Cardiac muscle cell (in vitro differentiated cells and primary cell): Measurements from ENCODE around the gene TMEM9B. TPM values are rescaled to one million over a fixed set of nuclear protein-coding genes. Genes with fewer than 3 reads are reported as not detected.

Experiments
- DNase-seq, 2 donors: peaks; one replicate each; pipeline versions ENCODE4 v3.0.0 to v3.0.0-alpha.2; 2010 to 2017; ENCODE audit warnings: low read depth in 1 of 2, low spot score in 1 of 2
- H3K27ac ChIP-seq: fragments of 200-600 bp; sonication (generic); 2 replicates; pipeline ENCODE4 v1.5.1; 2016
- H3K27me3 ChIP-seq: fragments of 200-600 bp; sonication (generic); 2 replicates; pipeline ENCODE4 v1.6.0; 2016; ENCODE audit warnings: control low read depth
- H3K36me3 ChIP-seq: fragments of 200-600 bp; sonication (generic); 2 replicates; pipeline ENCODE4 v1.5.1; 2016; ENCODE audit warnings: control low read depth
- H3K4me1 ChIP-seq: fragments of 200-600 bp; sonication (generic); 2 replicates; pipeline ENCODE4 v1.8.1; 2017; ENCODE audit warnings: low read depth, mild to moderate bottlenecking, mixed run types
- H3K4me3 ChIP-seq: fragments of 200-600 bp; sonication (generic); 2 replicates; pipeline ENCODE4 v1.5.1; 2016; ENCODE audit warnings: mild to moderate bottlenecking
- H3K9me3 ChIP-seq: fragments of 200-600 bp; sonication (generic); 2 replicates; pipeline ENCODE4 v1.5.1; 2017; ENCODE audit warnings: low read depth, mild to moderate bottlenecking, control low read depth
- polyA plus RNA-seq: library from polyadenylated mRNA; unstranded; fragments of >200 nt; fragmentation: Nextera tagmentation; extraction: Ambion mirVana; gene quantifications from 2 replicates; pipeline ENCODE4 v1.2.1, GENCODE V29; 2016
- total RNA-seq: library from RNA; depleted of rRNA; stranded (reverse); fragments of >200 nt; gene quantifications from 2 replicates; pipeline ENCODE4 v1.2.3, GENCODE V29; 2016
- TF ChIP-seq, protein P1 (sequence below): IDR thresholded peaks from 2 replicates; pipeline ENCODE4 v1.5.1; 2012; ENCODE audit warnings: low read depth, mild to moderate bottlenecking, low read length

Gene TMEM9B
- total and polyA plus RNA-seq, 2 experiments from 2014 or later = 15.4 to 39.4 TPM

DNA sequence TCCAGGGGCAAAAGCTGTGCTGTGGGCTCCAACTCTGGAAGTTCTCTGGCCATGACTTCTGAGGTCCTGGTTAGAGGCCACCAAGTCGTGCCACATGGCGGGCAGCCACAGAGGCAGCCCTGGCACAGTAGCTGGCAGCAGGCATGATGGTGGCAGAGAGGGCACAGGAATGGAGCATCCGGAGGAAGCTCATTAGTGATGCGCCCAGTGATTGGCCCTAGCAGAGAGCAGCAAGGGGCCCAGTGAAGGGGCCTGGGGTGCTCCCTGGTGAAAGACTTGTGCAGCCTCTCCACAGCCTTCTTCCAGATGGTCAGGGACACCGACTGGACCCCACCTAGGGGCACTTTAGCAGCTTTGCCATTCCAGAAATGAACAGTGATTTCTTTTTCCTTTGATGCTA lies 38.5 kb downstream of the TMEM9B start:
- no peaks in the 10 kb centered on the region for H3K9me3 ChIP-seq
- H3K27me3 ChIP-seq = no peaks in the 10 kb centered on the region
- H3K4me3 ChIP-seq = no peak overlapping the region
- DNase-seq = no peak
- H3K27ac ChIP-seq = no peak overlapping the region
- H3K36me3 ChIP-seq = peaks cover 5% of the 10 kb centered on the region
- TF ChIP-seq, protein P1, sequence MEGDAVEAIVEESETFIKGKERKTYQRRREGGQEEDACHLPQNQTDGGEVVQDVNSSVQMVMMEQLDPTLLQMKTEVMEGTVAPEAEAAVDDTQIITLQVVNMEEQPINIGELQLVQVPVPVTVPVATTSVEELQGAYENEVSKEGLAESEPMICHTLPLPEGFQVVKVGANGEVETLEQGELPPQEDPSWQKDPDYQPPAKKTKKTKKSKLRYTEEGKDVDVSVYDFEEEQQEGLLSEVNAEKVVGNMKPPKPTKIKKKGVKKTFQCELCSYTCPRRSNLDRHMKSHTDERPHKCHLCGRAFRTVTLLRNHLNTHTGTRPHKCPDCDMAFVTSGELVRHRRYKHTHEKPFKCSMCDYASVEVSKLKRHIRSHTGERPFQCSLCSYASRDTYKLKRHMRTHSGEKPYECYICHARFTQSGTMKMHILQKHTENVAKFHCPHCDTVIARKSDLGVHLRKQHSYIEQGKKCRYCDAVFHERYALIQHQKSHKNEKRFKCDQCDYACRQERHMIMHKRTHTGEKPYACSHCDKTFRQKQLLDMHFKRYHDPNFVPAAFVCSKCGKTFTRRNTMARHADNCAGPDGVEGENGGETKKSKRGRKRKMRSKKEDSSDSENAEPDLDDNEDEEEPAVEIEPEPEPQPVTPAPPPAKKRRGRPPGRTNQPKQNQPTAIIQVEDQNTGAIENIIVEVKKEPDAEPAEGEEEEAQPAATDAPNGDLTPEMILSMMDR = no peak
- H3K4me1 ChIP-seq = no peaks in the 10 kb centered on the region

DNA sequence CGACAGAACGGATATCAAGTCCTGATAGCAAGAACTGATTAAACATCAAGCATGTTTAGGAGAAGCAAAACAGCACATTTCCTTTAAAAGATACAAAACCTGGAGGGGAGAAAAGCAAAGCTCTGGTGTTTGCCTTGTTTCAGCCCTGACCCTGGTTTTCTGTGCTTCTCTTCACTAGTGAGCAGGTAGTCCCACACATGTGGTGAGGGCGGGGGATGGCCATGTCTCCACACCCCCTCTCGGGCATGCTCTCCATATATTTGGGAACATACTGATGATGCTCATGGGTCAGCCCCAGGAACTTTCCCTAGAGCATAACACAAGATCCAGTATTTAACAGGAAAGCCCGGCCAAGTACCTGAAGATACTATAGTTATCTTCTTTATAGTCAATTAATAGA lies 41.6 kb downstream of the TMEM9B start:
- Histone ChIP-seq H3K27ac (no peak overlapping the region), H3K4me1 (no peaks in the 10 kb centered on the region)

DNA sequence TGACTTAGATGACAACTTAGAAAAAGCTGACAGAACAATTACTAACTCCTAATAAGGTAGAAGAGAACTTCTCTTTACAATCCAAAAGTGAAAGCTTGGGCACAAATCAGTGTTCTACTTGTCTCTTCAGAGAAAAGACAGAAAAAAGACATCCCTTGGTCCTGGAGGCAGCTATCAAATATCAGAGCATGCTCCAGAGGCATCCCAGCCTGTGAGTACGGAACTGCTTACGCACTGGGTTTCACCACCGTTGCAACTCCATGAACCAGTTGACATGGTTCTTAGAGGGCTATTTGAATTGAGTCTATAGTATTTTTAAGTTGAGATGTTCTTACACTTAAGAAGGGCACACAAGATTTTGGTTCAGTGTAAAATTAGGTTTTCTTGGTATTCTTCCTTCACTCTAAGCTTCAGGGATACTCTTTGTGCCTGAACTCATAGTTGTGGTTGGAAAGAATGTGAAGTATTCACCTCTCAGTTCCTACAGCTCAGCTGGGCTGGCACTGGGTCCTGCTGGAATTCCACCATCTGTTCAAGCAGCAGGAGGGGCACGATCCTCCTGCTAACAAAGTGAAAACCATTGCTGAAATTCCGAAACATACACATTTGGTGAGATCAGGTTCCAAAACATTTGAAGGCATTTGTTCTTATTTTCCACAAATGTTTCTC lies 47.0 kb downstream of the TMEM9B start:
- peak; percentile 56 to 94 for DNase-seq
- no peaks in the 10 kb centered on the region for H3K27me3 ChIP-seq
- no peaks in the 10 kb centered on the region for H3K9me3 ChIP-seq
- H3K4me3 ChIP-seq = no peak overlapping the region
- peak overlapping the region; percentile 79 for H3K27ac ChIP-seq
- peaks cover 12% of the 10 kb centered on the region for H3K4me1 ChIP-seq
- peaks cover 23% of the 10 kb centered on the region for H3K36me3 ChIP-seq
- TF ChIP-seq, protein P1 = peak; percentile 10

More for the DNA sequence above, 41.6 kb downstream of the TMEM9B start:
- Histone ChIP-seq H3K27me3 (no peaks in the 10 kb centered on the region), H3K9me3 (no peaks in the 10 kb centered on the region), H3K4me3 (no peak overlapping the region), H3K36me3 (peaks cover 19% of the 10 kb centered on the region)
- TF ChIP-seq, protein P1 = no peak
- DNase-seq = no peak

DNA sequence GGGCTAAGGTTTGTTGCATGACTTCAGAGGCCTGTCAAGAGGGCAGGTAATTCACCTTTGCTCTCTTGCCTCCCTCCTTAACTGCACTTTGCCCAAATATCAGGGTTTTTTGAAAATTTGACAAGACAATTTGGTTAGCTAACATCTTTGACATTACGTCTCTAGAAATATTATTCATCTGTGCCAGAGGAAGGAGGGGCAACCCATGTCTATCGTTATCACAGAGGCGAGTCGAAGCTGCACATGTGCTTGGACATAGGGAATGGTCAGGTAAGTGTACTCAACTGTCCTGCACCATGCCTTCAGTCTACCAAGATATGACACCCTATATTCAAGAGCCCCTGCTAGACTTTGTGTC lies 49.6 kb downstream of the TMEM9B start:
- DNase-seq = no peak
- peaks cover 15% of the 10 kb centered on the region for H3K4me1 ChIP-seq
- TF ChIP-seq, protein P1 = no peak
- H3K9me3 ChIP-seq = no peaks in the 10 kb centered on the region
- H3K4me3 ChIP-seq = no peak overlapping the region
- H3K27ac ChIP-seq = no peak overlapping the region
- peaks cover 9% of the 10 kb centered on the region for H3K36me3 ChIP-seq
- H3K27me3 ChIP-seq = no peaks in the 10 kb centered on the region

DNA sequence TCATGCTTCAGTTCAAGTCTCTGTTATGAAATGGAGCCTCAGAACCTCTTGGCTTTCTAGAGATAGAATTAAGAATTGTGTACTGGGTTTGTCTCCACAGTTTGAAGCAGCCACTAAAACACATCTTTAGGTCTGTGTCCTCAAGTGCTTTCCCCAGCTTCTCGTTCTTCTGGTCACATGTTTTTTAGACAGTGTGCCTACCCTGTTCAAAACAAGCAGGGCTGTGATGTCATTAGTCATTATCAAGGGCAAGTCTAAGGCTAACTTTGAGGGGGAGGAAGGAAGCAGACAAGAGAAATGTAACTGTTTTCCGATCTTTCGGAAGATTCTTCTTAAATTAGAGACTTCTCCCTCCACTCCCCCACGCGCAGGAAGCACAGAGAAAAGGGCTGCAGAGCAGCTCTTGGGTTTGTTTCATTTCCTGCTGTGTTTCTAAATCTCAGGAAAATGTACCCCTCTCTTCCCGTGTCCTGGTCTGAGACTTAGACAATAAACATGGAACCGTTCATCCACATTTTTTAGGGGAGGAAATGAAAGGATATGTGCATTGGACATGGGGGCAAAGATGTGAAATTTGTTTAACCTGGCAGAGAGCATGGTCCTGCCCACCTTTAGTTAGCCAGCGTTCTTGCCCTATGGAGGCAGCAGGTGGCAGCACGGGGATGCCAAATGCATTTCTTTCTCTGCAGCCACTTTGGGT lies 50.1 kb downstream of the TMEM9B start:
- peaks cover 15% of the 10 kb centered on the region for H3K4me1 ChIP-seq
- TF ChIP-seq, protein P1 = peak; percentile 74
- H3K27me3 ChIP-seq = no peaks in the 10 kb centered on the region
- H3K4me3 ChIP-seq = no peak overlapping the region
- DNase-seq = peak; percentile 59 to 68
- no peaks in the 10 kb centered on the region for H3K9me3 ChIP-seq
- H3K36me3 ChIP-seq = peaks cover 9% of the 10 kb centered on the region
- peak overlapping the region; percentile 19 for H3K27ac ChIP-seq
